ENCODE measurements around the gene GHR. TPM values are rescaled to one million over a fixed set of nuclear protein-coding genes. Genes with fewer than 3 reads are reported as not detected.

Gene GHR
- total RNA-seq, 4 donors from 2014 or later = 0.40 to 11.6 (median 7.6) TPM

DNA sequence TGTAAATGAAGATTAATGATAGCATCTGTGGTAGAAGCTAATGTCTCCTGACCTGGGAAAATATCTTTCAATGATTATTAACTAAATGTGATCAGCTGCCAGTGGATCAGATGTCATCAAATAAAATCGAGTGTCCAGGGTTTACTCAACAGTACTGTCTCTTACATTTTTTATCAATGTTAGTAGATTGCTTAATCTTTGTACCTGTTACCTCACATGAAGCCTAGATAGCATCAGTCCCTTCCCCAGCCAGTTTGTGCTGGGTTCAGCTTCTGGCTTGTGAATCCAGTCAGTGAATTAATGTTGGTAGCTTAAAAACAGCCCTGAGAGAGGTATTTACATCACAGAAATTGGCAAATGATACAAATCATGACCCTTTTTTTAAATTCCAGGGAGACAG, 134.4 kb downstream of the GHR start:
- intact Hi-C loops (cut with DNase I; ENCODE audit: low total_unique reads) (no loop called here), in situ Hi-C loops (cut with MboI; ENCODE audit: low pct_ligation_motif_present in 1 of 4, low pct_unique_long_range_greater_than_20kb in 1 of 4, low sequenced_read_pairs in 3 of 4) (no loop called here)
- no peak for DNase-seq
- TF ChIP-seq, protein P1, sequence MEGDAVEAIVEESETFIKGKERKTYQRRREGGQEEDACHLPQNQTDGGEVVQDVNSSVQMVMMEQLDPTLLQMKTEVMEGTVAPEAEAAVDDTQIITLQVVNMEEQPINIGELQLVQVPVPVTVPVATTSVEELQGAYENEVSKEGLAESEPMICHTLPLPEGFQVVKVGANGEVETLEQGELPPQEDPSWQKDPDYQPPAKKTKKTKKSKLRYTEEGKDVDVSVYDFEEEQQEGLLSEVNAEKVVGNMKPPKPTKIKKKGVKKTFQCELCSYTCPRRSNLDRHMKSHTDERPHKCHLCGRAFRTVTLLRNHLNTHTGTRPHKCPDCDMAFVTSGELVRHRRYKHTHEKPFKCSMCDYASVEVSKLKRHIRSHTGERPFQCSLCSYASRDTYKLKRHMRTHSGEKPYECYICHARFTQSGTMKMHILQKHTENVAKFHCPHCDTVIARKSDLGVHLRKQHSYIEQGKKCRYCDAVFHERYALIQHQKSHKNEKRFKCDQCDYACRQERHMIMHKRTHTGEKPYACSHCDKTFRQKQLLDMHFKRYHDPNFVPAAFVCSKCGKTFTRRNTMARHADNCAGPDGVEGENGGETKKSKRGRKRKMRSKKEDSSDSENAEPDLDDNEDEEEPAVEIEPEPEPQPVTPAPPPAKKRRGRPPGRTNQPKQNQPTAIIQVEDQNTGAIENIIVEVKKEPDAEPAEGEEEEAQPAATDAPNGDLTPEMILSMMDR (IDR thresholded peaks at IDR 0.05) = no peak
- Histone ChIP-seq H3K4me1 (peaks cover 0 to 5% (median 0%) of the 10 kb centered on the region in 4 donors), H3K4me3 (no peak overlapping the region), H3K9me3 (no peaks in the 10 kb centered on the region), H3K27ac (no peak overlapping the region), H3K36me3 (no peaks in the 10 kb centered on the region), H3K27me3 (no peaks in the 10 kb centered on the region)
- 22 to 52% methylated on average over 1 of the region's 1 CpG for WGBS, 2 donors (ENCODE audit: low coverage in 1 of 2)

DNA sequence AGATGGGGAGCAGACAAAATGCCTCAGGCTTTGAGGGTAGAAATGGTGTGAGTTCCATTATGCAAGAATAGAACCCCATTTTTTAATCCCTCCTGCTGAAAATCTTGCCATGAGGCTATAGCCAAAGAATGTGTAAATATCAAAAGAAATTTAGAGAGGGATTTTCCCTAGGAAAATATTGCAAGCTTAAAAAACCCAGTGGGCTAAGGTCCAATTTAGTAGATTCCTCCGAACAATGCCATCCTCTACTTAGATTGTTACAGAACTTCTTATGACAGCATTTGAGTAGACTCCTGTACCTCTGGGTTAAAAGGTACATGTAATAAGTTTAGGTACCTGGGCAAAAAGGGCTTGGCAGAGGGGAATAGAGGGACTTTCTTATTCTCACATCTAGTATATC, 138.4 kb downstream of the GHR start:
- TF ChIP-seq POLR2AphosphoS5 (IDR thresholded peaks at IDR 0.05) = no peak
- TF ChIP-seq POLR2A (IDR thresholded peaks at IDR 0.05) = no peak
- no peak for TF ChIP-seq EP300 (IDR thresholded peaks at IDR 0.05; ENCODE audit: low read depth)
- TF ChIP-seq, protein P1 (IDR thresholded peaks at IDR 0.05) = no peak
- Histone ChIP-seq H3K4me3 (no peak overlapping the region), H3K27me3 (no peaks in the 10 kb centered on the region), H3K4me1 (peaks cover 0 to 12% (median 0%) of the 10 kb centered on the region in 4 donors), H3K36me3 (no peaks in the 10 kb centered on the region), H3K27ac (no peak overlapping the region), H3K9me3 (no peaks in the 10 kb centered on the region)
- in situ Hi-C loops (cut with MboI; ENCODE audit: low pct_ligation_motif_present in 1 of 4, low pct_unique_long_range_greater_than_20kb in 1 of 4, low sequenced_read_pairs in 3 of 4) = no loop called here
- WGBS, 2 donors (ENCODE audit: low coverage in 1 of 2) = 75 to 77% methylated on average over 1 of the region's 1 CpG
- DNase-seq = no peak
- intact Hi-C loops (cut with DNase I; ENCODE audit: low total_unique reads) = no loop called here

DNA sequence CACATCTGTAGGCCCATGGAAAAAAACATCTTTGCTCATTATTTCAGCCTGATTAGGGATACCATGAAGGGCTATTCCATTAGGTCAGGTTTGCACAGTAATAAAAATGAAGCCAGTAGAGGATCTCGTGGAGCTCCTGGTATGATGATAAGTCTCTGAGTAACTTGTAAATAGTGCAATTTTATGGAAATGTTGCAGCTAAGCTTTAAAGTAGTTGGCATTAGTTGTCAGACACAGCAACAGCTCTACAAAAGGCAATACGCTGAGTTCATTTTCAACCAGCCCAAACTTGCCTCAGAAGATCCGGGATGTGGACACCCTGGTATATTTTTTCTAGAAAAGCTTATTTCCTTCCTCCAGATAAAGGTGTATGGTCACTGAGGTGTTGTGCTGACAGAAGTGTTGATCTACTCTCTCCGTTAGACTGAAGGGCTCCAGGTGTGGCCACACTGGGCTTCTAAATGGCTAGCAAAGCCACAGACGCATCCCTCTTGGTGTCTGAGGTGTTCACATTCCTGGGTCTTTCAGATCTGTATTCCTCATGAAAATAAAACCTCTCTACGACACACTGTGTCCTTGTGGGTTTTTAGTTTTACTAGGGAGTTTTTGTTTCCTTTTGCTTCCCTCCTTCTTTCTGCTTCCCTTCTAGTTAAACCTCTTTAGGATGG, 141.6 kb downstream of the GHR start:
- 83 to 86% methylated on average over 4 to 6 of the region's 6 CpGs for WGBS, 2 donors (ENCODE audit: low coverage in 1 of 2)
- no peaks in the 10 kb centered on the region for H3K9me3 ChIP-seq
- H3K4me1 ChIP-seq = peaks cover 0 to 20% (median 0%) of the 10 kb centered on the region in 4 donors
- no peak overlapping the region for H3K4me3 ChIP-seq
- no peak overlapping the region for H3K27ac ChIP-seq
- no peaks in the 10 kb centered on the region for H3K27me3 ChIP-seq
- intact Hi-C loops (cut with DNase I; ENCODE audit: low total_unique reads) (no loop called here), in situ Hi-C loops (cut with MboI; ENCODE audit: low pct_ligation_motif_present in 1 of 4, low pct_unique_long_range_greater_than_20kb in 1 of 4, low sequenced_read_pairs in 3 of 4) (no loop called here)
- H3K36me3 ChIP-seq = no peaks in the 10 kb centered on the region
- no peak for DNase-seq
- no peak for TF ChIP-seq EP300 (IDR thresholded peaks at IDR 0.05; ENCODE audit: low read depth)
- TF ChIP-seq POLR2AphosphoS5 (IDR thresholded peaks at IDR 0.05) = no peak
- TF ChIP-seq, protein P1 (IDR thresholded peaks at IDR 0.05) = no peak
- no peak for TF ChIP-seq POLR2A (IDR thresholded peaks at IDR 0.05)

DNA sequence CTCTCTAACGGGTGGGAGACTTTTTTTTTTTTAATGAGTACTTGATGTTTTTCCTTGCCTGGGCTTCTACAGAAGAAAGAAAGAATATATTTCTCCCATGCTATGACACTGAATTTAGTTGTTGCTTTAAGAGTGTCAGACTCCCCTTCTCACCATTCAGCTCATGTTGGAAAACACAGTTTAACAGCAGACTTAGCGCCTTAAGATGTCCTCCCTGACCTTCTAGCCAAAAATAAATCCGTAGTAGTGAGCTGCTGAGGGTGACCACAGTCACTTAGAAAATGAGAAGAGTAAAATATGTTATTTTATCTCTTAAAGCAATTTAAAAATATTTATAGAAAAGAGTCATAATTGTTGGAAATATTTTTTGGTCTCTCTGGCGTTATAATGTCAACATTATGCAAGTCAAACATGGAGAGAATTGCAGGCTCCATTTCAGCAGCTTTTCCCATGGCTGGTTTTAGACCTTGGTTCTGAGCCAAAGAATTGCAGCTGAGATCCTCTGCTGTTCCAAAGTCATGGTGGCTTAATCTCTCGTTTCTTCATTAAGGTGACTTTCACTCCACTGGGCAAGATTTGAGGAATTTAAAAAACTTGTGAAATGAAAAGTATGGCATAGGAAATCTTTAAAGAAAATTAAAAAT, 143.5 kb downstream of the GHR start:
- Histone ChIP-seq H3K36me3 (no peaks in the 10 kb centered on the region), H3K27me3 (no peaks in the 10 kb centered on the region), H3K4me3 (no peak overlapping the region), H3K27ac (peak overlapping the region; percentile 5 to 44 (median 21)), H3K4me1 (peaks cover 0 to 15% (median 0%) of the 10 kb centered on the region in 4 donors), H3K9me3 (no peaks in the 10 kb centered on the region)
- TF ChIP-seq POLR2A (IDR thresholded peaks at IDR 0.05) = no peak
- TF ChIP-seq POLR2AphosphoS5 (IDR thresholded peaks at IDR 0.05) = no peak
- TF ChIP-seq, protein P1 (IDR thresholded peaks at IDR 0.05) = no peak
- TF ChIP-seq EP300 (IDR thresholded peaks at IDR 0.05; ENCODE audit: low read depth) = no peak
- in situ Hi-C loops (cut with MboI; ENCODE audit: low pct_ligation_motif_present in 1 of 4, low pct_unique_long_range_greater_than_20kb in 1 of 4, low sequenced_read_pairs in 3 of 4) (no loop called here), intact Hi-C loops (cut with DNase I; ENCODE audit: low total_unique reads) (no loop called here)
- 27 to 52% methylated on average over 4 to 5 of the region's 5 CpGs for WGBS, 2 donors (ENCODE audit: low coverage in 1 of 2)
- DNase-seq = no peak
